Naive B cell (primary cell): ENCODE results near the gene ADSS1. TPM values are rescaled to one million over a fixed set of nuclear protein-coding genes. Genes with fewer than 3 reads are reported as not detected.

Experiments used
- ATAC-seq, 2 donors: fragments of 150-1000 bp; cut with Tn5 transposase; 2 replicates each; pipeline ENCODE4 v1.10.0; 2021; ENCODE audit warnings: low read depth in 2 of 2, mild to moderate bottlenecking in 2 of 2, moderate library complexity in 2 of 2
- DNase-seq: peaks from one replicate; pipeline ENCODE4 v3.0.0; 2022
- H3K27ac Mint-ChIP-seq, 6 donors: one replicate each; pipeline ENCODE4 v1.8.0; 2020 to 2022; ENCODE audit warnings: mild to moderate bottlenecking in 6 of 6, mixed read lengths in 6 of 6, moderate library complexity in 5 of 6, inconsistent platforms in 2 of 6
- H3K27me3 Mint-ChIP-seq, 3 donors: one replicate each; pipeline ENCODE4 v1.8.0; 2021 to 2022; ENCODE audit warnings: mixed read lengths in 3 of 3, mild to moderate bottlenecking in 1 of 3
- H3K36me3 Mint-ChIP-seq, 2 donors: one replicate each; pipeline ENCODE4 v1.8.0; 2020 to 2022; ENCODE audit warnings: mixed read lengths in 2 of 2, inconsistent platforms in 1 of 2, mild to moderate bottlenecking in 1 of 2
- H3K4me1 Mint-ChIP-seq, 3 donors: one replicate each; pipeline ENCODE4 v1.8.0; 2020 to 2022; ENCODE audit warnings: mixed read lengths in 3 of 3, inconsistent platforms in 1 of 3, mild to moderate bottlenecking in 1 of 3, moderate library complexity in 1 of 3
- H3K4me3 Mint-ChIP-seq, 8 donors: one replicate each; pipeline ENCODE4 v1.8.0; 2020 to 2022; ENCODE audit warnings: mild to moderate bottlenecking in 8 of 8, mixed read lengths in 8 of 8, moderate library complexity in 8 of 8, inconsistent platforms in 2 of 8
- H3K9me3 Mint-ChIP-seq, 7 donors: one replicate each; pipeline ENCODE4 v1.8.0; 2020 to 2022; ENCODE audit warnings: mixed read lengths in 7 of 7, mild to moderate bottlenecking in 5 of 7, inconsistent platforms in 2 of 7, moderate library complexity in 1 of 7
- polyA plus RNA-seq, 6 donors: library from polyadenylated mRNA; unstranded; fragments of 300-500 nt; fragmentation: Illumina TruSeq; gene quantifications; one replicate each; pipeline ENCODE4 v1.2.3, GENCODE V29; 2021; ENCODE audit warnings: low read depth in 6 of 6

ADSS1 gene
- polyA plus RNA-seq, 6 donors from 2014 or later: 0.17 to 0.29 TPM; not detected in 4

GRCh38 chr14:104690861-104691455 is 33.1 kb upstream of the ADSS1 start:
- H3K27ac Mint-ChIP-seq: peak overlapping the region in 5 of 6 donors; percentile 37 to 65 (median 56)
- no peaks in the 10 kb centered on the region for H3K27me3 Mint-ChIP-seq

DNA sequence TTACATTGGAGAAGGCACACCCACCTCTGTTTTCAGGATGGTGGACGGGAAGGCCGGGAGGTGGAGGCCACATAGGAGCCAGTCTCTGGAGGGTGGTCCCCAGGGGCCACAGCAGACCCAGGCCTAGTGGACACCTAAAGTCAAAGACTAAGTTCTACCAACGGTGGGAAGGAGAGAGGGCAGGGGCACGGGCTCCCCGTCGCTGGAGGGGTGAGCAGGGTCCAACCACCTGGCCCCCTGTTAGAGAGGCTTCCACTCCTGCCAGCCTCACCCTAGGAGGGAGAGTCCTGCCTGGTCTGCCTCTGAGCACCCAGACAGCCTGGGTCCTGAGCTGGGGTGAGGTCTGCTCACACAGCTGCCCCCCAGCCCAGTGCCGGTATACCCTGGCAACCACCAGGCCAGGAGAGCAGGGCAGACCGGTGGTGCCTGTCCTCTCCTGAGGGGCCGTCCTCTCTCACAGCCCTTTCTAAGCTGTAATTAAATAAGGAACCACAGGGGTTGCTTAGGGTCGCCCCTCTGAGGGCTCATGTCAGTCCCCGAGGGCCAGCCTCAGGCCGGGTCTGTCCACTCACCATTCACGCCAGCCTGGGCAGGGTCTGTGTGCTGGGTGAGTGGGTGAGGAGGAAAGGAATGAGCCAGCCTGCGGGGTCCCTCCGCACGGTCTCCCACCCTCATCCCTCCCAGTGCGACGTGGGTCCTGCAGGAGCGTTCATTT is 32.3 kb upstream of the ADSS1 start:
- peak overlapping the region; percentile 30 to 90 (median 77) for H3K4me3 Mint-ChIP-seq
- H3K27ac Mint-ChIP-seq: peak overlapping the region in 3 of 6 donors; percentile 56 to 65 (median 62)
- ATAC-seq: no peak
- DNase-seq: no peak
- H3K9me3 Mint-ChIP-seq: no peaks in the 10 kb centered on the region
- no peaks in the 10 kb centered on the region for H3K27me3 Mint-ChIP-seq
- no peaks in the 10 kb centered on the region for H3K36me3 Mint-ChIP-seq
- peaks cover 41 to 73% (median 48%) of the 10 kb centered on the region in 3 donors for H3K4me1 Mint-ChIP-seq

More at GRCh38 chr14:104690861-104691455, 33.1 kb upstream of the ADSS1 start:
- Mint-ChIP-seq H3K4me3 (peak overlapping the region; percentile 70 to 91 (median 78)), H3K36me3 (no peaks in the 10 kb centered on the region), H3K4me1 (peaks cover 43 to 74% (median 53%) of the 10 kb centered on the region in 3 donors), H3K9me3 (no peaks in the 10 kb centered on the region)
- ATAC-seq (no peak), DNase-seq (no peak)

GRCh38 chr14:104692261-104692938 is 31.6 kb upstream of the ADSS1 start:
- ATAC-seq (no peak), DNase-seq (no peak)
- Mint-ChIP-seq H3K27me3 (no peaks in the 10 kb centered on the region), H3K36me3 (no peaks in the 10 kb centered on the region), H3K9me3 (no peaks in the 10 kb centered on the region), H3K4me3 (peak overlapping the region in 3 of 8 donors; percentile 30 to 45 (median 36)), H3K27ac (peak overlapping the region in 1 of 6 donors; percentile 56), H3K4me1 (peaks cover 34 to 66% (median 41%) of the 10 kb centered on the region in 3 donors)

- ATAC-seq (no peak), DNase-seq (no peak)
- no peaks in the 10 kb centered on the region for H3K27me3 Mint-ChIP-seq
- H3K4me1 Mint-ChIP-seq: peaks cover 29 to 61% (median 37%) of the 10 kb centered on the region in 3 donors
- no peaks in the 10 kb centered on the region for H3K9me3 Mint-ChIP-seq
- H3K36me3 Mint-ChIP-seq: no peaks in the 10 kb centered on the region
- peak overlapping the region in 2 of 8 donors; percentile 2 to 49 for H3K4me3 Mint-ChIP-seq
- no peak overlapping the region for H3K27ac Mint-ChIP-seq
Measured at GRCh38 chr14:104692939-104693315, 31.1 kb upstream of the ADSS1 start.

GRCh38 chr14:104693482-104694431 is 30.3 kb upstream of the ADSS1 start:
- ATAC-seq (no peak), DNase-seq (no peak)
- Mint-ChIP-seq H3K4me1 (peaks cover 25 to 61% (median 37%) of the 10 kb centered on the region in 3 donors), H3K9me3 (no peaks in the 10 kb centered on the region), H3K4me3 (peak overlapping the region in 5 of 8 donors; percentile 25 to 73 (median 62)), H3K27ac (peak overlapping the region in 4 of 6 donors; percentile 47 to 89 (median 76)), H3K27me3 (no peaks in the 10 kb centered on the region), H3K36me3 (no peaks in the 10 kb centered on the region)

DNA sequence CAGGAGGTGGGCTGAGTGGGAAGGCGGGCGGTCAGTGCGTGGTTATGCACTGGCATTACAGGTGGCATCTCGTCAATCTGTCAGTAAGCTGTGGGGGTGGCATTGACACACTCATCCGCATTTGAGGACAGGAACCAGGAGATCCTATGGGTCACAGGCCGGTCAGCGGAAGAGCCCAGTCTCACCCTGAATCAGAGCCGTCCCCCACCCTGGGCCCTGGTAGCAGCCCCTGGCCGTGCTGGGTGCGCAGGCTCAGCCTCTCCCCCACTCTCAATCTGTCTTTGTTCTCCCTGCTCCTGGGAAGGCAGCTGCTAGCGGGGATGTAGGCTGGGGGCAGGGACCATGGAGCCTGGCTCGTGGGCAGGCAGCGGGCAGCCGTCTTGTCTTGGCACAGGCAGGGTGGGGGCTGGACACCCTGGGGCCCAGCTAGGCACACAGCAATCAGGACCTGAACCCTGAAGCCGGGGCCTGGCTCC is 29.5 kb upstream of the ADSS1 start:
- Mint-ChIP-seq H3K4me3 (peak overlapping the region in 4 of 8 donors; percentile 70 to 82 (median 76)), H3K4me1 (peaks cover 25 to 64% (median 41%) of the 10 kb centered on the region in 3 donors), H3K9me3 (no peaks in the 10 kb centered on the region), H3K27me3 (no peaks in the 10 kb centered on the region), H3K36me3 (no peaks in the 10 kb centered on the region), H3K27ac (peak overlapping the region in 3 of 6 donors; percentile 64 to 89 (median 72))
- no peak for ATAC-seq
- DNase-seq: no peak

DNA sequence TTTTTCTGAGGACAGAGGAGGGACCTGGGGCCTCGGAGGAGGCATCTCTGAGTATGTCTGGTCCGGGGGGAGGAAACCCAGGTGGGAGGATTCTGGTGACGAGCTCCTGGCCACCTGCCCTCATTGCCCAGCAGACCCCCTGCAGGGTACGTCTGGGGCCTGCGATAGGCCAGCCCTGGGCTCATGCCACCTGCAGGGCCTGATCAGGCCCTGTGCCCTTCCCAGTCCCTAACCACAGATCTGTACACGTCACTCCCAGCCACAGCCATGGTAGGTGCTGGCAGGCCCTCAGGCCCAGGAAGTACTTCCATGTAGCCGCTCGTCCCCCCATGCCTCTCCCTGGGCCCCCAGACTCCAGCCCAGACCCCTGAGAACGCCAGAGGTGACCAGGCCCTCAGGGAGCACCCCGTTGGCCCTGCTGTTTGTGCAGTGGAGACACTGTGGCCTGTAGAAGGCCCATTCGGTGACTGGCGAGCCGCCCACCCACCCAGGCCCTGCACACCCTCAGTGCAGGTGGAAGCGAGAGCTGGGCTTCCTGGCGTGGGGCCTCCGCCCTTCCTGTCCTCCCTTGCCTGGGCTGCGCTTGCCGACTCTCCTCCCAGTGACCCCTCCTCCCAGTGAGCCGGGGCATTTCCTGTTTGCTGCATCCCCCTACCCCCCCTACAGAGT is 28.9 kb upstream of the ADSS1 start:
- Mint-ChIP-seq H3K4me1 (peaks cover 25 to 64% (median 41%) of the 10 kb centered on the region in 3 donors), H3K27ac (peak overlapping the region in 4 of 6 donors; percentile 85 to 94 (median 88)), H3K36me3 (no peaks in the 10 kb centered on the region), H3K27me3 (no peaks in the 10 kb centered on the region), H3K4me3 (peak overlapping the region in 7 of 8 donors; percentile 47 to 84 (median 73)), H3K9me3 (no peaks in the 10 kb centered on the region)
- ATAC-seq (peak; percentile 76 to 79), DNase-seq (no peak)

DNA sequence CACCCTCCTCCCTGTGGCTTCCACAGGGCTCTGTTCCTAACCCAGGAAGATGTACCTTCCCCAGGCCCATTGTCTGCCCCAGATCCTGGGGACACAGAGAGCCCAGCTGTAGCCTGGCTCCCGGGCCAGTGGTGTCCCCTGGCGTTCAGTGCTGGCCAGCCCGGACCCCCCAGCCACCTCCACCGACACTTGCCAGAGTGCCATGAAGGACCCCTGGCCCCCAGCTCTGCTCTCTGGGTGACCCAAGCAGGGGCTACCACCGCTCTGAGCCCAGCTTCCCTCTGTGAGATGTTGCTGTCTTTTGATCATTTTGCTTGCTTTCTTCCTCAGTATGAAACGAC is 28.4 kb upstream of the ADSS1 start:
- DNase-seq (no peak), ATAC-seq (no peak)
- Mint-ChIP-seq H3K27me3 (no peaks in the 10 kb centered on the region), H3K4me3 (peak overlapping the region; percentile 47 to 84 (median 64)), H3K27ac (peak overlapping the region; percentile 75 to 94 (median 88)), H3K9me3 (no peaks in the 10 kb centered on the region), H3K36me3 (no peaks in the 10 kb centered on the region), H3K4me1 (peaks cover 25 to 66% (median 39%) of the 10 kb centered on the region in 3 donors)

GRCh38 chr14:104696671-104697316 is 27.2 kb upstream of the ADSS1 start:
- no peaks in the 10 kb centered on the region for H3K27me3 Mint-ChIP-seq
- H3K9me3 Mint-ChIP-seq: no peaks in the 10 kb centered on the region
- DNase-seq: no peak
- H3K27ac Mint-ChIP-seq: peak overlapping the region in 2 of 6 donors; percentile 42 to 89
- ATAC-seq: no peak
- H3K4me3 Mint-ChIP-seq: no peak overlapping the region
- peaks cover 25 to 56% (median 30%) of the 10 kb centered on the region in 3 donors for H3K4me1 Mint-ChIP-seq
- no peaks in the 10 kb centered on the region for H3K36me3 Mint-ChIP-seq

DNA sequence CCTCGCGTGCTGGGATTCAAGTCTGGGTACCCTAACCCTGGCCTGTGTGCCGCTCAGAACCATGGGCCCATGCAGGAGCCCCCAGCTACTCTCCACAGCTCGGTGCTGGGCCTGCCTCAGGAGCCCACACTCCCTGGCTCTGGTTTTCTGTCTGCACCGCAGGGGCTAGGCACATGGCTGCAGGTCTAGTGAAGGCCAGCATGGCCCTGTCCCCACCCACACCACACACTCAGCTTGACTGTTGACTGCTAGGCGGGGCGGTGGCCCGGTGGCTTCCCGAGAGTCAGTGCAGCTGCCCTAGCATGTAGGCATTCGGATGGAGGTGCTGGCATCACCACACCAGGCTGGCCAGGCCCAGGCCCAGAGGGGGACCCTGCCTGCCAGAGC is 26.7 kb upstream of the ADSS1 start:
- Mint-ChIP-seq H3K4me1 (peaks cover 25 to 53% (median 27%) of the 10 kb centered on the region in 3 donors), H3K27me3 (no peaks in the 10 kb centered on the region), H3K9me3 (no peaks in the 10 kb centered on the region), H3K36me3 (no peaks in the 10 kb centered on the region), H3K4me3 (no peak overlapping the region), H3K27ac (peak overlapping the region in 1 of 6 donors; percentile 54)
- DNase-seq: no peak
- ATAC-seq: no peak

GRCh38 chr14:104697892-104698583 is 26.0 kb upstream of the ADSS1 start:
- Mint-ChIP-seq H3K9me3 (no peaks in the 10 kb centered on the region), H3K4me3 (no peak overlapping the region), H3K36me3 (no peaks in the 10 kb centered on the region), H3K27ac (peak overlapping the region in 2 of 6 donors; percentile 52 to 57), H3K4me1 (peaks cover 25 to 49% (median 27%) of the 10 kb centered on the region in 3 donors), H3K27me3 (no peaks in the 10 kb centered on the region)
- no peak for ATAC-seq
- no peak for DNase-seq
